K562 (cell line): ENCODE results near the gene NEDD4L. TPM values are rescaled to one million over a fixed set of nuclear protein-coding genes. Genes with fewer than 3 reads are reported as not detected.
A peak's percentile ranks its signal among the peaks of the same experiment; 100 is the strongest.

Experiments used
- EGR1 ChIP-seq: fragments of 450-650 bp; conservative IDR thresholded peaks from 2 replicates; pipeline ENCODE4 v1.6.1; 2017; ENCODE audit warnings: mild to moderate bottlenecking
- FOS ChIP-seq: IDR thresholded peaks from 3 replicates; pipeline ENCODE4 v1.6.1; 2011; ENCODE audit not compliant: insufficient read length; ENCODE audit errors: extremely low read depth
- FOSL1 ChIP-seq: fragments of 200-800 bp; sonication (Bioruptor generic); conservative IDR thresholded peaks from 2 replicates; pipeline ENCODE4 v1.6.1; 2016; ENCODE audit warnings: missing genetic modification characterization, missing compliant biosample characterization
- IFI16 ChIP-seq: fragments of 250-450 bp; sonication (Bioruptor Pico); IDR thresholded peaks from 2 replicates; pipeline ENCODE4 v2.1.2; 2022; ENCODE audit warnings: mild to moderate bottlenecking, inconsistent platforms
- NELFE ChIP-seq: IDR thresholded peaks from 2 replicates; pipeline ENCODE4 v1.6.1; 2011; ENCODE audit warnings: mild to moderate bottlenecking; ENCODE audit not compliant: insufficient read depth, insufficient read length
- RBM25 ChIP-seq: fragments of 200-400 bp; formaldehyde crosslinking; IDR thresholded peaks from 2 replicates; pipeline ENCODE4 v1.6.1; 2018; ENCODE audit warnings: low read length, low read depth, moderate library complexity; ENCODE audit not compliant: severe bottlenecking
- ZNF76 ChIP-seq: fragments of 250-450 bp; sonication (Bioruptor Pico); IDR thresholded peaks from 2 replicates; pipeline ENCODE4 v1.4.0; 2020; ENCODE audit warnings: mild to moderate bottlenecking, moderate library complexity, borderline replicate concordance
- polyA plus RNA-seq, 8 experiments: library from polyadenylated mRNA; depleted of rRNA in 4 of 8; stranded (reverse) in 5 of 8; unstranded in 3 of 8; fragments of >200 nt; fragmentation: Nextera tagmentation in 2 of 8; fragmentation: Illumina TruSeq in 1 of 8; extraction: Ambion mirVana in 2 of 8; extraction: Trizol in 1 of 8; gene quantifications; 2 replicates each; pipeline versions ENCODE4 v1.2.1 to v1.2.3, GENCODE V29; 2011 to 2014; ENCODE audit warnings: inconsistent platforms in 1 of 8, missing spikeins in 1 of 8
- total RNA-seq, 7 experiments: library from RNA; depleted of rRNA in 6 of 7; stranded (reverse); fragments of >200 nt in 6 of 7; fragmentation: Illumina TruSeq in 2 of 7; extraction: Trizol in 2 of 7; gene quantifications; 2 replicates each; pipeline versions ENCODE4 v1.2.1 to v1.2.3, GENCODE V29; 2011 to 2021; ENCODE audit warnings: low replicate concordance in 1 of 7
- TF ChIP-seq, protein P1 (sequence below): fragments of 250-450 bp; sonication (Bioruptor Pico); IDR thresholded peaks from 2 replicates; pipeline ENCODE4 v1.4.0; 2020; ENCODE audit warnings: mild to moderate bottlenecking, moderate library complexity
- TF ChIP-seq, protein P2 (sequence below): fragments of 250-450 bp; sonication (Bioruptor Pico); IDR thresholded peaks from 2 replicates; pipeline ENCODE4 v1.8.0; 2021; ENCODE audit warnings: moderate library complexity, mild to moderate bottlenecking, inconsistent platforms
- TF ChIP-seq, protein P3 (sequence below), 2 experiments: fragments of 450-650 bp; conservative IDR thresholded peaks; 2 replicates each; pipeline ENCODE4 v1.6.1; 2017; ENCODE audit warnings: mild to moderate bottlenecking in 2 of 2, moderate library complexity in 2 of 2
- TF ChIP-seq, protein P4 (sequence below), 2 experiments: fragments of 450-650 bp in 1 of 2; sonication (generic) in 1 of 2; formaldehyde crosslinking in 1 of 2; IDR thresholded peaks; 2 replicates each; pipeline versions ENCODE4 v1.7.1 to v1.9.0; 2016 to 2022; ENCODE audit warnings: inconsistent platforms in 1 of 2, mild to moderate bottlenecking in 1 of 2, missing genetic modification reagents in 1 of 2

Gene NEDD4L
- total and polyA plus RNA-seq, 9 of the 15 experiments (the other 6 are each of a cell fraction or from before 2014, with no cell fraction given): 8.1 to 33.4 (median 19.9) TPM

DNA sequence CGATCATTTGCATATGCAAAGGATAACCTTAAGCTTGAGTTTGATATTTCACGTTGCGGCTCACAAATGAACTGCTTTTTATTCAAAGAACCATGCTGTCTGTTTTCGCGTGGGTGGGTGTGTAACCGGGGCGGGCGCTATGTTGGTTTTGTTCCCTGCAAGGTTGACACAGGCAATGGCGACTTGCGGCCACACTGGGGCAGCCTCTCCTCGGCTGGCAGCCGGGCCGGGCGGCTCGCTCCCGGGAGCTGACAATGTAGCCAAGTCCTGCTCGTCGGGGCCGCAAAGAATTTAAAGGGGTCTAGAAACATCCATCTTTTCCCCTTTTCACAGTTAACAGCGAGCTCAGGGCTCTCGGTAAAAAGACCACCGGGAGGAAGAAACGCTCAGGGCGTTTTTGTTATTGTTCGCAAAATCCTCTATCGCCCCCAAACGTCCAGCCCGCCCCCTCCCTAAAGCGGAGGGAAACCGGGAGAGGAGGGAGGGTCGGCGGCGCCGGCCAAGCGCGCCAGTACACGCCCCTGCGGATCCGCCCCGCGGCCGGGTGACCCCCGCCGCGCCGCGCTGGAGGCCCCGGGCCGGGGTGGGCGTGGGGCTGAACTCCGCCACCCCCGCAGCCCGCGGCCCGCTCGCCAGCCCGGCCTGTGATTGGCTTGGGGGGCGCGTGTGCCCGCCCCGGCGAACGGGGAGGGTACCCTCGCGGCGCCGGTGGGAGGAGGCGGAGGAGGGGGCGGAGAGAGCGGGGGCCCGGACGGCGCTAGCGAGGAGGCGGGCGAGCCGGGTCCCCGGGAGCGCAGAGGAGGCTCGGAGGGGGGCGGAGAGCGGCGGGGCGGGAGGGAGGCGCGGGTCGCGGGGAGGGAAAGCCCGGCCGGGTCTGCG, at the start of gene NEDD4L (continued):
- TF ChIP-seq RBM25: peak; percentile 29
- no peak for TF ChIP-seq ZNF76 (CRISPR knock-in tag)
- TF ChIP-seq, protein P1, sequence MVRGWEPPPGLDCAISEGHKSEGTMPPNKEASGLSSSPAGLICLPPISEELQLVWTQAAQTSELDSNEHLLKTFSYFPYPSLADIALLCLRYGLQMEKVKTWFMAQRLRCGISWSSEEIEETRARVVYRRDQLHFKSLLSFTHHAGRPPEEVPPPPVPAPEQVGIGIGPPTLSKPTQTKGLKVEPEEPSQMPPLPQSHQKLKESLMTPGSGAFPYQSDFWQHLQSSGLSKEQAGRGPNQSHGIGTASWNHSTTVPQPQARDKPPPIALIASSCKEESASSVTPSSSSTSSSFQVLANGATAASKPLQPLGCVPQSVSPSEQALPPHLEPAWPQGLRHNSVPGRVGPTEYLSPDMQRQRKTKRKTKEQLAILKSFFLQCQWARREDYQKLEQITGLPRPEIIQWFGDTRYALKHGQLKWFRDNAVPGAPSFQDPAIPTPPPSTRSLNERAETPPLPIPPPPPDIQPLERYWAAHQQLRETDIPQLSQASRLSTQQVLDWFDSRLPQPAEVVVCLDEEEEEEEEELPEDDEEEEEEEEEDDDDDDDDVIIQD: no peak
- TF ChIP-seq FOS: no peak
- TF ChIP-seq, protein P2, sequence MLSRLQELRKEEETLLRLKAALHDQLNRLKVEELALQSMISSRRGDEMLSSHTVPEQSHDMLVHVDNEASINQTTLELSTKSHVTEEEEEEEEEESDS (CRISPR knock-in tag): no peak
- TF ChIP-seq, protein P3, sequence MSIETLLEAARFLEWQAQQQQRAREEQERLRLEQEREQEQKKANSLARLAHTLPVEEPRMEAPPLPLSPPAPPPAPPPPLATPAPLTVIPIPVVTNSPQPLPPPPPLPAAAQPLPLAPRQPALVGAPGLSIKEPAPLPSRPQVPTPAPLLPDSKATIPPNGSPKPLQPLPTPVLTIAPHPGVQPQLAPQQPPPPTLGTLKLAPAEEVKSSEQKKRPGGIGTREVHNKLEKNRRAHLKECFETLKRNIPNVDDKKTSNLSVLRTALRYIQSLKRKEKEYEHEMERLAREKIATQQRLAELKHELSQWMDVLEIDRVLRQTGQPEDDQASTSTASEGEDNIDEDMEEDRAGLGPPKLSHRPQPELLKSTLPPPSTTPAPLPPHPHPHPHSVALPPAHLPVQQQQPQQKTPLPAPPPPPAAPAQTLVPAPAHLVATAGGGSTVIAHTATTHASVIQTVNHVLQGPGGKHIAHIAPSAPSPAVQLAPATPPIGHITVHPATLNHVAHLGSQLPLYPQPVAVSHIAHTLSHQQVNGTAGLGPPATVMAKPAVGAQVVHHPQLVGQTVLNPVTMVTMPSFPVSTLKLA (conservative IDR thresholded peaks at IDR 0.05): peak; percentile 43 to 58; a peak in 2 of 4 replicates
- peak; percentile 91 for TF ChIP-seq EGR1
- TF ChIP-seq, protein P4, sequence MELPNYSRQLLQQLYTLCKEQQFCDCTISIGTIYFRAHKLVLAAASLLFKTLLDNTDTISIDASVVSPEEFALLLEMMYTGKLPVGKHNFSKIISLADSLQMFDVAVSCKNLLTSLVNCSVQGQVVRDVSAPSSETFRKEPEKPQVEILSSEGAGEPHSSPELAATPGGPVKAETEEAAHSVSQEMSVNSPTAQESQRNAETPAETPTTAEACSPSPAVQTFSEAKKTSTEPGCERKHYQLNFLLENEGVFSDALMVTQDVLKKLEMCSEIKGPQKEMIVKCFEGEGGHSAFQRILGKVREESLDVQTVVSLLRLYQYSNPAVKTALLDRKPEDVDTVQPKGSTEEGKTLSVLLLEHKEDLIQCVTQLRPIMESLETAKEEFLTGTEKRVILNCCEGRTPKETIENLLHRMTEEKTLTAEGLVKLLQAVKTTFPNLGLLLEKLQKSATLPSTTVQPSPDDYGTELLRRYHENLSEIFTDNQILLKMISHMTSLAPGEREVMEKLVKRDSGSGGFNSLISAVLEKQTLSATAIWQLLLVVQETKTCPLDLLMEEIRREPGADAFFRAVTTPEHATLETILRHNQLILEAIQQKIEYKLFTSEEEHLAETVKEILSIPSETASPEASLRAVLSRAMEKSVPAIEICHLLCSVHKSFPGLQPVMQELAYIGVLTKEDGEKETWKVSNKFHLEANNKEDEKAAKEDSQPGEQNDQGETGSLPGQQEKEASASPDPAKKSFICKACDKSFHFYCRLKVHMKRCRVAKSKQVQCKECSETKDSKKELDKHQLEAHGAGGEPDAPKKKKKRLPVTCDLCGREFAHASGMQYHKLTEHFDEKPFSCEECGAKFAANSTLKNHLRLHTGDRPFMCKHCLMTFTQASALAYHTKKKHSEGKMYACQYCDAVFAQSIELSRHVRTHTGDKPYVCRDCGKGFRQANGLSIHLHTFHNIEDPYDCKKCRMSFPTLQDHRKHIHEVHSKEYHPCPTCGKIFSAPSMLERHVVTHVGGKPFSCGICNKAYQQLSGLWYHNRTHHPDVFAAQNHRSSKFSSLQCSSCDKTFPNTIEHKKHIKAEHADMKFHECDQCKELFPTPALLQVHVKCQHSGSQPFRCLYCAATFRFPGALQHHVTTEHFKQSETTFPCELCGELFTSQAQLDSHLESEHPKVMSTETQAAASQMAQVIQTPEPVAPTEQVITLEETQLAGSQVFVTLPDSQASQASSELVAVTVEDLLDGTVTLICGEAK (IDR thresholded peaks at IDR 0.05): no peak
- TF ChIP-seq, protein P4 (CRISPR knock-in tag; IDR thresholded peaks at IDR 0.05): no peak
- TF ChIP-seq NELFE: no peak
- TF ChIP-seq IFI16: no peak
- TF ChIP-seq FOSL1 (tag): no peak
